NT2/D1 (cell line): ENCODE measurements around the gene ZNF146.

Source experiments
- SUZ12 ChIP-seq: IDR thresholded peaks from 2 replicates; pipeline ENCODE4 v1.6.1; 2011; ENCODE audit not compliant: insufficient read length, insufficient read depth; ENCODE audit errors: extremely low read depth
- ZNF274 ChIP-seq: IDR thresholded peaks from 2 replicates; pipeline ENCODE4 v1.6.1; 2011; ENCODE audit warnings: mild to moderate bottlenecking, low read depth, low read length

GRCh38 chr19:36255316-36255715 lies 40.4 kb downstream of the ZNF146 start:
- no peak for TF ChIP-seq ZNF274
- no peak for TF ChIP-seq SUZ12
